Prostate gland (tissue), 2 donors: ENCODE data around the gene SMIM44.

Experiments used
- POLR2A ChIP-seq: fragments of 450-650 bp; IDR thresholded peaks from one replicate; pipeline ENCODE4 v1.6.1; 2016; ENCODE audit warnings: antibody characterized with exemption, mild to moderate bottlenecking
- POLR2AphosphoS5 ChIP-seq: sonication (generic); formaldehyde crosslinking; IDR thresholded peaks from one replicate; pipeline ENCODE4 v1.6.1; 2017; ENCODE audit warnings: antibody characterized with exemption
- TF ChIP-seq, protein P1 (sequence below), 4 experiments: fragments of 200-600 bp in 2 of 4; fragments of 450-650 bp in 2 of 4; sonication (generic) in 2 of 4; IDR thresholded peaks; 1 replicate in 3 of 4; 2 replicates in 1 of 4; pipeline ENCODE4 v1.5.1; 2016 to 2019; ENCODE audit warnings: antibody characterized with exemption in 4 of 4, mild to moderate bottlenecking in 2 of 4, moderate library complexity in 2 of 4

DNA sequence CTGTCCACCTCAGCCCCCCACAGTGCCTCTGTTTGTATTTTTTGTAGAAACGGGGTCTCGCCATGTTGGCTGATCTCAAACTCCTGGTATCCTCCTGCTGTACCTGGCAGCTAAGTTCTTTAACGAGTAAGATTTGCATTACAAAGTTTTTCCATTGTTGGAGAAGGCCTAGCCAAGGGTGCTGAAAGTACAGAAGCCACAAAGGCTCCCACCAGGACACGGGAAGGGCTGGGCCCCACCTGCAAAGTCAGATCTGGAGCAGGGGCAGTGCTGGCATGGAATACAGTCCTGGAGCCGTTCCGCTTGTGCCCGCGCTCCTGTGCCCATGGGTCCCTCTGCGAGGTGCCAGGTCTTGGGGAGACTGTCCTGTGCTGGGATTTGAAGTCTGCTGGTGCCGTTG lies 35.0 kb upstream of the SMIM44 start:
- TF ChIP-seq, protein P1, sequence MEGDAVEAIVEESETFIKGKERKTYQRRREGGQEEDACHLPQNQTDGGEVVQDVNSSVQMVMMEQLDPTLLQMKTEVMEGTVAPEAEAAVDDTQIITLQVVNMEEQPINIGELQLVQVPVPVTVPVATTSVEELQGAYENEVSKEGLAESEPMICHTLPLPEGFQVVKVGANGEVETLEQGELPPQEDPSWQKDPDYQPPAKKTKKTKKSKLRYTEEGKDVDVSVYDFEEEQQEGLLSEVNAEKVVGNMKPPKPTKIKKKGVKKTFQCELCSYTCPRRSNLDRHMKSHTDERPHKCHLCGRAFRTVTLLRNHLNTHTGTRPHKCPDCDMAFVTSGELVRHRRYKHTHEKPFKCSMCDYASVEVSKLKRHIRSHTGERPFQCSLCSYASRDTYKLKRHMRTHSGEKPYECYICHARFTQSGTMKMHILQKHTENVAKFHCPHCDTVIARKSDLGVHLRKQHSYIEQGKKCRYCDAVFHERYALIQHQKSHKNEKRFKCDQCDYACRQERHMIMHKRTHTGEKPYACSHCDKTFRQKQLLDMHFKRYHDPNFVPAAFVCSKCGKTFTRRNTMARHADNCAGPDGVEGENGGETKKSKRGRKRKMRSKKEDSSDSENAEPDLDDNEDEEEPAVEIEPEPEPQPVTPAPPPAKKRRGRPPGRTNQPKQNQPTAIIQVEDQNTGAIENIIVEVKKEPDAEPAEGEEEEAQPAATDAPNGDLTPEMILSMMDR (IDR thresholded peaks at IDR 0.05): no peak
- no peak for TF ChIP-seq POLR2AphosphoS5
- no peak for TF ChIP-seq POLR2A
